ENCODE results near the gene TMEM132D.
A peak's percentile ranks its signal among the peaks of the same experiment; 100 is the strongest.
"Not testable (repeated sequence)": the region's sequence is repeated elsewhere in the genome, so short reads cannot be mapped to it uniquely, and the experiment has no call there.

Gene TMEM132D

GRCh38 chr12:129052373-129052772 is 851.5 kb downstream of the TMEM132D start:
- Histone ChIP-seq H3K4me3 (ENCODE audit: low read depth, low read length) (no peak overlapping the region), H3K36me3 (ENCODE audit: control insufficient read depth in 2 of 2, insufficient read depth in 1 of 2, low read length in 2 of 2) (no peaks in the 10 kb centered on the region), H3K9me3 (ENCODE audit: control insufficient read depth, insufficient read depth, low read depth, low read length) (no peaks in the 10 kb centered on the region), H3K4me1 (ENCODE audit: control insufficient read depth, insufficient read depth, low read length) (no peaks in the 10 kb centered on the region), H3K27ac (ENCODE audit: extremely low read depth, low read depth, low read length) (no peak overlapping the region)
- POLR2A ChIA-PET, result no interaction called here
- CTCF ChIA-PET, result no interaction called here
- no peak for TF ChIP-seq SETDB1 (IDR thresholded peaks at IDR 0.05; ENCODE audit: insufficient read length, low read length)
- TF ChIP-seq ZNF112 (tag by site-specific recombination; IDR thresholded peaks at IDR 0.05), result no peak
- TF ChIP-seq ZNF175 (tag by site-specific recombination; IDR thresholded peaks at IDR 0.05), result no peak
- TF ChIP-seq BCL11B (tag by site-specific recombination; IDR thresholded peaks at IDR 0.05; ENCODE audit: low read depth), result no peak
- no peak for TF ChIP-seq ZNF335 (tag by site-specific recombination; conservative IDR thresholded peaks at IDR 0.05)
- TF ChIP-seq ZNF133 (tag by site-specific recombination; IDR thresholded peaks at IDR 0.05), result no peak
- TF ChIP-seq, protein P1, sequence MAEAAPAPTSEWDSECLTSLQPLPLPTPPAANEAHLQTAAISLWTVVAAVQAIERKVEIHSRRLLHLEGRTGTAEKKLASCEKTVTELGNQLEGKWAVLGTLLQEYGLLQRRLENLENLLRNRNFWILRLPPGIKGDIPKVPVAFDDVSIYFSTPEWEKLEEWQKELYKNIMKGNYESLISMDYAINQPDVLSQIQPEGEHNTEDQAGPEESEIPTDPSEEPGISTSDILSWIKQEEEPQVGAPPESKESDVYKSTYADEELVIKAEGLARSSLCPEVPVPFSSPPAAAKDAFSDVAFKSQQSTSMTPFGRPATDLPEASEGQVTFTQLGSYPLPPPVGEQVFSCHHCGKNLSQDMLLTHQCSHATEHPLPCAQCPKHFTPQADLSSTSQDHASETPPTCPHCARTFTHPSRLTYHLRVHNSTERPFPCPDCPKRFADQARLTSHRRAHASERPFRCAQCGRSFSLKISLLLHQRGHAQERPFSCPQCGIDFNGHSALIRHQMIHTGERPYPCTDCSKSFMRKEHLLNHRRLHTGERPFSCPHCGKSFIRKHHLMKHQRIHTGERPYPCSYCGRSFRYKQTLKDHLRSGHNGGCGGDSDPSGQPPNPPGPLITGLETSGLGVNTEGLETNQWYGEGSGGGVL (tag by site-specific recombination; IDR thresholded peaks at IDR 0.05), result no peak
- TF ChIP-seq ZNF514 (tag by site-specific recombination; IDR thresholded peaks at IDR 0.05), result no peak
- no peak for TF ChIP-seq ZNF433 (tag by site-specific recombination; IDR thresholded peaks at IDR 0.05; ENCODE audit: low read depth)
- TF ChIP-seq ZNF701 (tag by site-specific recombination; IDR thresholded peaks at IDR 0.05), result no peak
- no peak for TF ChIP-seq GLIS2 (tag by site-specific recombination; IDR thresholded peaks at IDR 0.05)
- TF ChIP-seq ZBTB8A (tag by site-specific recombination; IDR thresholded peaks at IDR 0.05), result no peak
- TF ChIP-seq ZNF2 (tag by site-specific recombination; IDR thresholded peaks at IDR 0.05), result no peak
- TF ChIP-seq ZNF350 (tag by site-specific recombination; IDR thresholded peaks at IDR 0.05), result no peak
- no peak for TF ChIP-seq SP7 (tag by site-specific recombination; IDR thresholded peaks at IDR 0.05)
- no peak for TF ChIP-seq ZNF16 (tag by site-specific recombination; IDR thresholded peaks at IDR 0.05; ENCODE audit: low read depth)

GRCh38 chr12:129049917-129050316 is 853.9 kb downstream of the TMEM132D start:
- POLR2A ChIA-PET, result no interaction called here
- no peaks in the 10 kb centered on the region for H3K36me3 ChIP-seq (ENCODE audit: control insufficient read depth in 2 of 2, insufficient read depth in 1 of 2, low read length in 2 of 2)
- CTCF ChIA-PET, result no interaction called here
- TF ChIP-seq ZNF530 (tag by site-specific recombination; IDR thresholded peaks at IDR 0.05; ENCODE audit: low read depth), result no peak
- TF ChIP-seq, protein P2, sequence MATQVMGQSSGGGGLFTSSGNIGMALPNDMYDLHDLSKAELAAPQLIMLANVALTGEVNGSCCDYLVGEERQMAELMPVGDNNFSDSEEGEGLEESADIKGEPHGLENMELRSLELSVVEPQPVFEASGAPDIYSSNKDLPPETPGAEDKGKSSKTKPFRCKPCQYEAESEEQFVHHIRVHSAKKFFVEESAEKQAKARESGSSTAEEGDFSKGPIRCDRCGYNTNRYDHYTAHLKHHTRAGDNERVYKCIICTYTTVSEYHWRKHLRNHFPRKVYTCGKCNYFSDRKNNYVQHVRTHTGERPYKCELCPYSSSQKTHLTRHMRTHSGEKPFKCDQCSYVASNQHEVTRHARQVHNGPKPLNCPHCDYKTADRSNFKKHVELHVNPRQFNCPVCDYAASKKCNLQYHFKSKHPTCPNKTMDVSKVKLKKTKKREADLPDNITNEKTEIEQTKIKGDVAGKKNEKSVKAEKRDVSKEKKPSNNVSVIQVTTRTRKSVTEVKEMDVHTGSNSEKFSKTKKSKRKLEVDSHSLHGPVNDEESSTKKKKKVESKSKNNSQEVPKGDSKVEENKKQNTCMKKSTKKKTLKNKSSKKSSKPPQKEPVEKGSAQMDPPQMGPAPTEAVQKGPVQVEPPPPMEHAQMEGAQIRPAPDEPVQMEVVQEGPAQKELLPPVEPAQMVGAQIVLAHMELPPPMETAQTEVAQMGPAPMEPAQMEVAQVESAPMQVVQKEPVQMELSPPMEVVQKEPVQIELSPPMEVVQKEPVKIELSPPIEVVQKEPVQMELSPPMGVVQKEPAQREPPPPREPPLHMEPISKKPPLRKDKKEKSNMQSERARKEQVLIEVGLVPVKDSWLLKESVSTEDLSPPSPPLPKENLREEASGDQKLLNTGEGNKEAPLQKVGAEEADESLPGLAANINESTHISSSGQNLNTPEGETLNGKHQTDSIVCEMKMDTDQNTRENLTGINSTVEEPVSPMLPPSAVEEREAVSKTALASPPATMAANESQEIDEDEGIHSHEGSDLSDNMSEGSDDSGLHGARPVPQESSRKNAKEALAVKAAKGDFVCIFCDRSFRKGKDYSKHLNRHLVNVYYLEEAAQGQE (tag by site-specific recombination; IDR thresholded peaks at IDR 0.05), result peak; percentile 80
- H3K4me3 ChIP-seq (ENCODE audit: low read depth, low read length), result no peak overlapping the region
- no peaks in the 10 kb centered on the region for H3K4me1 ChIP-seq (ENCODE audit: control insufficient read depth, insufficient read depth, low read length)
- H3K27ac ChIP-seq (ENCODE audit: extremely low read depth, low read depth, low read length), result no peak overlapping the region
- no peaks in the 10 kb centered on the region for H3K9me3 ChIP-seq (ENCODE audit: control insufficient read depth, insufficient read depth, low read depth, low read length)

DNA sequence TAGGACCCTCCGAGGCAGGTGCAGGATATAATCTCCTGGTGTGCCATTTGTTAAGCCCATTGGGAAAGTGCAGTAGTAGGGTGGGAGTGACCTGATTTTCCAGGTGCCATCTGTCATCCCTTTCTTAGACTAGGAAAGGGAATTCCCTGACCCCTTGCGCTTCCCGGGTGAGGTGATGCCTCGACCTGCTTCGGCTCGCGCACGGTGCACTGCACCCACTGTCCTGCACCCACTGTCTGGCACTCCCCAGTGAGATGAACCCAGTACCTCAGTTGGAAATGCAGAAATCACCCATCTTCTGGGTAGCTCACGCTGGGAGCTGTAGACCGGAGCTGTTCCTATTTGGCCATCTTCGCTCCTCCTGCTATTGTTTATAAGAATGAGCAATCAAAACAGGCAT is 860.5 kb downstream of the TMEM132D start:
- H3K36me3 ChIP-seq (ENCODE audit: control insufficient read depth in 2 of 2, insufficient read depth in 1 of 2, low read length in 2 of 2); H3K4me3 ChIP-seq (ENCODE audit: low read depth, low read length); H3K9me3 ChIP-seq (ENCODE audit: control insufficient read depth, insufficient read depth, low read depth, low read length); H3K27ac ChIP-seq (ENCODE audit: extremely low read depth, low read depth, low read length); CTCF ChIA-PET; H3K4me1 ChIP-seq (ENCODE audit: control insufficient read depth, insufficient read depth, low read length); POLR2A ChIA-PET: not testable (repeated sequence)

Measured in HEK293 (cell line).